ENCODE data around the gene WHRN. TPM values are rescaled to one million over a fixed set of nuclear protein-coding genes. Genes with fewer than 3 reads are reported as not detected.

Gene WHRN
- total and polyA plus RNA-seq, 2 of the 8 experiments (the other 6 are each of a cell fraction or from before 2014, with no cell fraction given), result 4.4 to 7.7 TPM

DNA sequence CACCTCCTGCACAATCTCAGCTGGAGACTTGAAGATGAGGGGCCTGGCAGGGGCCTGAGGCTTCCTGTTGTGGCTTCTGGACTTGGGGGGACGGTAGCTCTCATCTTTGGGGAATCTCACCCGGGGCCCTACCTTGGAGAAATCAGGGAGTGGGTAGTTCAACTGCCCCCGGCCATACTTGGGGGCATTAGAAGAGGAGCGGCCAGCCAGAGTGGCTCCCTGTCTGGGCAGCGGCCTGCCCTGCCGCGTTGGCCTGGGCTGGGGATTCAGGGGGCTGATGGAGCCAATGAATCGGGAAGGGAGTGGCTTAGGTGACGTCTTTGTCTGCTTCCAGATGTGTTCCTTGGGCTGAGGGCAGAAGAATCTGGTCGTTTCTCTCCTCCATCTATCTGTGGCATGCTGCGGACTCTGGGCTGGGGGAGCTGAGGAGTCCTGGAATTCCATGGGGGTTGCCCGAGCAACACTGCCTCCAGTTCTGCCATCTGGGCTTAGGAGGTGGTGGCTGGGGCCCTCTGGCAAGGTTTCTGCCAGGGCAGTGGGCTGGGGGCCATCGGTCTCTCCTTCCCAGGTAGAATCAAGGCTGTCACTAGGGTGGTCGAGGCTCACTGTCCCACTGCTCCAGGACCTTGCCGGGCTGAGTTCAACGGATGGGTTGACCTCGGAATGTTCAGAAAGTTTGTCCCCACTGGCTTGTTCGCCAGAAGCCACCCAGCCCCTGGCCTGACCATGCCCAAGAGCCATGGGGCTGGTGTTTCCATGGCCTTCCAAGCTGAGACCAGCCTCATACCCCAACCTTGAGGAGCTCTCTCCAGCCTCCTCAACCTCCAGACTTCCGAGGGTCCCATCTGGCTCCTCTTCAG lies 128.5 kb downstream of the WHRN start:
- no peak overlapping the region; the same call in 1 of the 2 replicates for H4K8ac ChIP-seq (ENCODE audit: extremely low read depth, insufficient read depth, low read length)
- no peak overlapping the region for H2AK5ac ChIP-seq (ENCODE audit: low read depth, low read length)
- H3K4me2 ChIP-seq (ENCODE audit: insufficient read depth in 1 of 2, low read depth in 2 of 2, low read length in 2 of 2), result no peak overlapping the region
- H3K4ac ChIP-seq (replicated peaks; ENCODE audit: insufficient read length, low read depth, low read length), result no peak overlapping the region
- H3K23ac ChIP-seq (ENCODE audit: insufficient read length), result no peak overlapping the region
- no peak overlapping the region for H3K56ac ChIP-seq (replicated peaks; ENCODE audit: insufficient read length, low read depth, low read length)
- no peak overlapping the region for H3K14ac ChIP-seq (ENCODE audit: insufficient read length)
- no peak overlapping the region for H2BK120ac ChIP-seq (replicated peaks; ENCODE audit: low read depth, low read length)
- no peak overlapping the region for H2BK15ac ChIP-seq (ENCODE audit: low read length)
- H4K20me1 ChIP-seq (replicated peaks in 1 of 2; ENCODE audit: control insufficient read depth in 1 of 2, insufficient read depth in 2 of 2, low read length in 2 of 2), result peaks cover 0 to 2% of the 10 kb centered on the region in 2 experiments
- H3K18ac ChIP-seq (ENCODE audit: extremely low read depth, low read length), result no peak overlapping the region
- H4K91ac ChIP-seq (replicated peaks; ENCODE audit: insufficient read length, low read length), result no peak overlapping the region
- DNase-seq (ENCODE audit: low read depth in 1 of 2, low spot score in 2 of 2) (no peak), FAIRE-seq (no peak)
- H3K36me3 ChIP-seq (ENCODE audit: control insufficient read depth in 2 of 4, insufficient read depth in 4 of 4, low read length in 3 of 4), result peaks cover 2 to 20% (median 4%) of the 10 kb centered on the region in 4 experiments; a peak in 4 of 8 replicates
- ChIA-PET CTCF (ENCODE audit: partially characterized antibody) (interaction anchor here (1.3 kb wide), 1 partner anchor 37 kb away, joined by 3 read pairs; no protein-coding TSS in a partner anchor), POLR2A (ENCODE audit: partially characterized antibody) (interaction anchor here (0.7 to 2.4 kb wide), 5 partner anchors 8 to 190 kb away, joined by 3 to 13 read pairs (median 5); partner anchors contain the start of gene AKNA)
- no peak overlapping the region for H2BK5ac ChIP-seq (ENCODE audit: low read depth, low read length)
- peaks cover 0 to 15% (median 7%) of the 10 kb centered on the region in 4 experiments; a peak in 6 of 7 replicates for H3K4me1 ChIP-seq (replicated peaks in 1 of 4; ENCODE audit: control insufficient read depth in 3 of 4, insufficient read depth in 4 of 4, low read length in 3 of 4)
- H2BK20ac ChIP-seq (ENCODE audit: low read length), result no peak overlapping the region
- H2BK12ac ChIP-seq (ENCODE audit: low read depth, low read length), result no peak overlapping the region
- H2AFZ ChIP-seq (ENCODE audit: low read length), result no peak overlapping the region
- H3K27me3 ChIP-seq (replicated peaks in 1 of 4; ENCODE audit: control insufficient read depth in 3 of 4, extremely low read depth in 1 of 4, insufficient read depth in 3 of 4, low read length in 3 of 4), result no peaks in the 10 kb centered on the region
- no peaks in the 10 kb centered on the region; the same call in 1 of the 2 replicates for H3K23me2 ChIP-seq (ENCODE audit: low read depth, low read length)
- no peaks in the 10 kb centered on the region for H3K79me2 ChIP-seq (ENCODE audit: control insufficient read depth in 1 of 2, insufficient read depth in 2 of 2, low read length in 2 of 2)
- 90% methylated on average over 17 of the region's 19 CpGs; no CpG with 5 or more reads in 1 of the 2 experiments for WGBS, 2 experiments (ENCODE audit: extremely low coverage in 1 of 2, insufficient coverage in 1 of 2, insufficient read length in 1 of 2, insufficient replicate concordance in 2 of 2, low coverage in 1 of 2, low lambda C conversion rate in 2 of 2, missing lambda C conversion rate in 1 of 2)
- H3K9me3 ChIP-seq (ENCODE audit: insufficient read depth in 2 of 2, low read depth in 1 of 2, low read length in 1 of 2), result no peaks in the 10 kb centered on the region
- no peak overlapping the region for H4K5ac ChIP-seq (ENCODE audit: insufficient read length, low read depth, low read length)
- H3K9ac ChIP-seq (replicated peaks in 1 of 4; ENCODE audit: extremely low read depth in 1 of 4, low read depth in 3 of 4, low read length in 3 of 4), result no peak overlapping the region
- H3K4me3 ChIP-seq (ENCODE audit: extremely low read depth in 1 of 4, insufficient read depth in 2 of 4, low read depth in 3 of 4, low read length in 4 of 4), result no peak overlapping the region
- no peaks in the 10 kb centered on the region for H3K79me1 ChIP-seq (ENCODE audit: low read depth, low read length)
- no peak overlapping the region for H3K27ac ChIP-seq (ENCODE audit: low read depth, low read length)
- TF ChIP-seq, protein P1, sequence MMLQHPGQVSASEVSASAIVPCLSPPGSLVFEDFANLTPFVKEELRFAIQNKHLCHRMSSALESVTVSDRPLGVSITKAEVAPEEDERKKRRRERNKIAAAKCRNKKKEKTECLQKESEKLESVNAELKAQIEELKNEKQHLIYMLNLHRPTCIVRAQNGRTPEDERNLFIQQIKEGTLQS (IDR thresholded peaks at IDR 0.05; ENCODE audit: insufficient read depth, low read depth, low read length), result no peak
- no peak for TF ChIP-seq KDM1A (IDR thresholded peaks at IDR 0.05; ENCODE audit: borderline replicate concordance, low read length)
- TF ChIP-seq RAD21 (IDR thresholded peaks at IDR 0.05 in 1 of 2, conservative IDR thresholded peaks at IDR 0.05 in 1 of 2; ENCODE audit: low read depth in 2 of 2, low read length in 2 of 2), result no peak
- TF ChIP-seq, protein P2, sequence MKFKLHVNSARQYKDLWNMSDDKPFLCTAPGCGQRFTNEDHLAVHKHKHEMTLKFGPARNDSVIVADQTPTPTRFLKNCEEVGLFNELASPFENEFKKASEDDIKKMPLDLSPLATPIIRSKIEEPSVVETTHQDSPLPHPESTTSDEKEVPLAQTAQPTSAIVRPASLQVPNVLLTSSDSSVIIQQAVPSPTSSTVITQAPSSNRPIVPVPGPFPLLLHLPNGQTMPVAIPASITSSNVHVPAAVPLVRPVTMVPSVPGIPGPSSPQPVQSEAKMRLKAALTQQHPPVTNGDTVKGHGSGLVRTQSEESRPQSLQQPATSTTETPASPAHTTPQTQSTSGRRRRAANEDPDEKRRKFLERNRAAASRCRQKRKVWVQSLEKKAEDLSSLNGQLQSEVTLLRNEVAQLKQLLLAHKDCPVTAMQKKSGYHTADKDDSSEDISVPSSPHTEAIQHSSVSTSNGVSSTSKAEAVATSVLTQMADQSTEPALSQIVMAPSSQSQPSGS (IDR thresholded peaks at IDR 0.05; ENCODE audit: low read length), result no peak
- no peak for TF ChIP-seq YY1 (IDR thresholded peaks at IDR 0.05; ENCODE audit: low read depth, low read length)
- no peak for TF ChIP-seq BCL11A (IDR thresholded peaks at IDR 0.05; ENCODE audit: low read depth in 2 of 2, low read length in 2 of 2)
- TF ChIP-seq KDM4A (IDR thresholded peaks at IDR 0.05; ENCODE audit: low read depth, low read length, severe bottlenecking), result no peak
- TF ChIP-seq HDAC2 (IDR thresholded peaks at IDR 0.05; ENCODE audit: borderline replicate concordance in 1 of 2, low read depth in 2 of 2, low read length in 2 of 2), result no peak

Data from H1 (cell line).